Vagina (tissue), 2 donors: ENCODE data around the gene TMSB10. TPM values are rescaled to one million over a fixed set of nuclear protein-coding genes. Genes with fewer than 3 reads are reported as not detected.
"Not testable (repeated sequence)": the region's sequence is repeated elsewhere in the genome, so short reads cannot be mapped to it uniquely, and the experiment has no call there.

Source experiments
- DNase-seq, 2 donors: peaks; one replicate each; pipeline ENCODE4 v3.0.0-alpha.2; 2017; ENCODE audit errors: extremely low spot score in 2 of 2
- H3K27ac ChIP-seq: fragments of 200-600 bp; sonication (generic); one replicate; pipeline ENCODE4 v1.5.1; 2019
- H3K27me3 ChIP-seq: fragments of 200-600 bp; sonication (generic); one replicate; pipeline ENCODE4 v1.5.1; 2019
- H3K36me3 ChIP-seq, 2 donors: fragments of 200-600 bp; sonication (generic); one replicate each; pipeline ENCODE4 v1.5.1; 2017 to 2019
- H3K4me1 ChIP-seq: fragments of 200-600 bp; sonication (generic); one replicate; pipeline ENCODE4 v1.5.1; 2019
- H3K4me3 ChIP-seq, 2 donors: fragments of 200-600 bp; sonication (generic); 1 replicate in 1 of 2; 2 replicates in 1 of 2; pipeline ENCODE4 v1.5.1; 2016 to 2019
- H3K9me3 ChIP-seq: fragments of 200-600 bp; sonication (generic); one replicate; pipeline ENCODE4 v1.5.1; 2019
- POLR2A ChIP-seq, 2 donors: fragments of 450-650 bp; IDR thresholded peaks; one replicate each; pipeline ENCODE4 v1.6.1; 2017; ENCODE audit warnings: antibody characterized with exemption in 2 of 2, mild to moderate bottlenecking in 2 of 2, moderate library complexity in 2 of 2
- POLR2AphosphoS5 ChIP-seq, 2 donors: sonication (generic); formaldehyde crosslinking; IDR thresholded peaks; one replicate each; pipeline ENCODE4 v1.9.0; 2017; ENCODE audit warnings: antibody characterized with exemption in 2 of 2, mild to moderate bottlenecking in 2 of 2, low read depth in 1 of 2; ENCODE audit not compliant: insufficient read depth in 1 of 2
- intact Hi-C: fragments of 100-400 bp; cut with DNase I; formaldehyde crosslinking; loops from one replicate; pipeline ENCODE4 v1.15.1; 2023
- total RNA-seq: library from RNA; depleted of rRNA; stranded (reverse); fragments of >200 nt; gene quantifications from one replicate; pipeline ENCODE4 v1.2.3, GENCODE V29; 2016
- TF ChIP-seq, protein P1 (sequence below), 3 experiments: fragments of 450-650 bp in 2 of 3; fragments of 200-600 bp in 1 of 3; sonication (generic) in 1 of 3; IDR thresholded peaks; one replicate each; pipeline ENCODE4 v1.5.1; 2017 to 2019; ENCODE audit warnings: antibody characterized with exemption in 3 of 3, mild to moderate bottlenecking in 2 of 3, moderate library complexity in 2 of 3

The TMSB10 gene
- total RNA-seq, 1 donor from 2014 or later = 2,211 TPM

- Histone ChIP-seq H3K27ac (no peak overlapping the region), H3K27me3 (no peaks in the 10 kb centered on the region), H3K9me3 (no peaks in the 10 kb centered on the region), H3K4me1 (no peaks in the 10 kb centered on the region), H3K36me3 (no peaks in the 10 kb centered on the region), H3K4me3 (no peak overlapping the region)
- DNase-seq = no peak
- no peak for TF ChIP-seq POLR2A (IDR thresholded peaks at IDR 0.05)
- TF ChIP-seq, protein P1, sequence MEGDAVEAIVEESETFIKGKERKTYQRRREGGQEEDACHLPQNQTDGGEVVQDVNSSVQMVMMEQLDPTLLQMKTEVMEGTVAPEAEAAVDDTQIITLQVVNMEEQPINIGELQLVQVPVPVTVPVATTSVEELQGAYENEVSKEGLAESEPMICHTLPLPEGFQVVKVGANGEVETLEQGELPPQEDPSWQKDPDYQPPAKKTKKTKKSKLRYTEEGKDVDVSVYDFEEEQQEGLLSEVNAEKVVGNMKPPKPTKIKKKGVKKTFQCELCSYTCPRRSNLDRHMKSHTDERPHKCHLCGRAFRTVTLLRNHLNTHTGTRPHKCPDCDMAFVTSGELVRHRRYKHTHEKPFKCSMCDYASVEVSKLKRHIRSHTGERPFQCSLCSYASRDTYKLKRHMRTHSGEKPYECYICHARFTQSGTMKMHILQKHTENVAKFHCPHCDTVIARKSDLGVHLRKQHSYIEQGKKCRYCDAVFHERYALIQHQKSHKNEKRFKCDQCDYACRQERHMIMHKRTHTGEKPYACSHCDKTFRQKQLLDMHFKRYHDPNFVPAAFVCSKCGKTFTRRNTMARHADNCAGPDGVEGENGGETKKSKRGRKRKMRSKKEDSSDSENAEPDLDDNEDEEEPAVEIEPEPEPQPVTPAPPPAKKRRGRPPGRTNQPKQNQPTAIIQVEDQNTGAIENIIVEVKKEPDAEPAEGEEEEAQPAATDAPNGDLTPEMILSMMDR (IDR thresholded peaks at IDR 0.05) = no peak
- no peak for TF ChIP-seq POLR2AphosphoS5 (IDR thresholded peaks at IDR 0.05; ENCODE audit: insufficient read depth in 1 of 2, low read depth in 1 of 2)
- intact Hi-C loops = no loop called here
These were observed 35.1 kb upstream of the TMSB10 start for GRCh38 chr2:84870306-84870705.

- H3K27me3 ChIP-seq, H3K4me3 ChIP-seq, H3K4me1 ChIP-seq, H3K27ac ChIP-seq, H3K36me3 ChIP-seq, intact Hi-C loops, DNase-seq, H3K9me3 ChIP-seq: not testable (repeated sequence)
These were observed 32.8 kb upstream of the TMSB10 start for GRCh38 chr2:84872691-84873090.

- Histone ChIP-seq H3K9me3 (no peaks in the 10 kb centered on the region), H3K4me1 (no peaks in the 10 kb centered on the region), H3K27me3 (no peaks in the 10 kb centered on the region), H3K27ac (no peak overlapping the region), H3K36me3 (no peaks in the 10 kb centered on the region), H3K4me3 (no peak overlapping the region)
- no peak for DNase-seq
- intact Hi-C loops = no loop called here
- TF ChIP-seq POLR2AphosphoS5 (IDR thresholded peaks at IDR 0.05; ENCODE audit: insufficient read depth in 1 of 2, low read depth in 1 of 2) (no peak), POLR2A (IDR thresholded peaks at IDR 0.05) (no peak)
- TF ChIP-seq, protein P1 (IDR thresholded peaks at IDR 0.05) = no peak
These were observed 32.1 kb upstream of the TMSB10 start for GRCh38 chr2:84873350-84873749.

DNA sequence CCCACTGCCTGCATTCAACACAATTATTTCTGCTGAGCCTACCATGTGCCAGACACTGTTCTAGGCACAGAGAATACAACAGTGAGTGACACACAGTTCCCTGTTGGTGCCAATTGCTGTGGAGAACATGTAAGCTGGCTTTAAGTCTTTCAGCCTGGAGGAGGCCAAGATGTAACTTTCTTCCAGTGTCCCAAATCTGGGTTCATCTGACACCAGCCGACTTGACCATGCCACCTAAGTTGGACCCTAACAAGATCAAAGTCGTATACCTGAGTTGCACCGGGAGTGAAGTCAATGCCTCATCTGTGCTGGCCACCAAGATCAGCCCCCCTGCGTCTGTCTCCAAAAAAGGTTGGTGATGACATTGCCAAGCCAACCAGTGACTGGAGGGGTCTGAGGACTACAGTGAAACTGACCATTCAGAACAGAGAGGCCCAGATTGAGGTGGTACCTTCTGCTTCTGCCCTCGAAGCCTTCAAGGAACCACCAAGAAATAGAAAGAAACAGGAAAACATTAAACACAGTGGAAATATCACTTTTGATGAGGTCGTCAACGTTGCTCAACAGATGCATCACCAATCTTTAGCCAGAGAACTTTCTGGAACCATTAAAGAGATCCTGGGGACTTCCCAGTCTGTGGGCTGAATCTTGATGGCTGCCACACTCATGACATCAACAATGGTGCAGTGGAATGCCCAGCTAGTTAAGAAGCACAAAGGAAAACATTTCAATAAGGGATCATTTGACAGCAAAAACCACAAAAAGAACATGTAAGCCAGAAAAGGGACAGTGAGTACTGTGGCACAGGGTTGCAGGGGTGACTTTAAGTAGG, 30.9 kb upstream of the TMSB10 start:
- no peaks in the 10 kb centered on the region for H3K27me3 ChIP-seq
- TF ChIP-seq POLR2A (IDR thresholded peaks at IDR 0.05) = no peak
- no peak for TF ChIP-seq POLR2AphosphoS5 (IDR thresholded peaks at IDR 0.05; ENCODE audit: insufficient read depth in 1 of 2, low read depth in 1 of 2)
- TF ChIP-seq, protein P1 (IDR thresholded peaks at IDR 0.05) = no peak
- intact Hi-C loops = no loop called here

DNA sequence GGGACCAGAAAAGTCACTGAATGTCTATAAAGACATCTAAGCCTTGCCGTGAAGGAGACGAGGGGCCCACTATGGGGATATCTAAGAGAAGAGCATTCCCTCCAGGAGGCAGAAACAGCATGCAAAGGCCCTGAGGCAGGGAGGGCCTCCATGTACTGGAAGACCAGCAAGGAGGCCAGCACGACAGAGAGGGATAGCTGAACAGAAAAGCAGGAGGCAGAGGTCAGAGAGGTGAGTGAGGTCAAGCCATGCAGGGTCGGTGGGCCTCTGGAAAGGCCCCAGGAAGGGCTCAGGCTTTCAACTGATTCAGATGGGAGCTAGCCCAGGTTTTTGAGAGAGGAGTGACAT, 30.3 kb upstream of the TMSB10 start:
- intact Hi-C loops = no loop called here
- H3K4me3 ChIP-seq = no peak overlapping the region
- no peaks in the 10 kb centered on the region for H3K36me3 ChIP-seq
- TF ChIP-seq POLR2A (IDR thresholded peaks at IDR 0.05) (no peak), POLR2AphosphoS5 (IDR thresholded peaks at IDR 0.05; ENCODE audit: insufficient read depth in 1 of 2, low read depth in 1 of 2) (no peak)
- TF ChIP-seq, protein P1 (IDR thresholded peaks at IDR 0.05) = no peak
- peaks cover 9% of the 10 kb centered on the region for H3K4me1 ChIP-seq
- no peaks in the 10 kb centered on the region for H3K9me3 ChIP-seq
- H3K27me3 ChIP-seq = no peaks in the 10 kb centered on the region
- DNase-seq = no peak
- H3K27ac ChIP-seq = no peak overlapping the region

More for the DNA sequence above, 30.9 kb upstream of the TMSB10 start:
- no peak for DNase-seq
- H3K36me3 ChIP-seq = no peaks in the 10 kb centered on the region
- H3K9me3 ChIP-seq = no peaks in the 10 kb centered on the region
- no peak overlapping the region for H3K4me3 ChIP-seq
- peaks cover 3% of the 10 kb centered on the region for H3K4me1 ChIP-seq
- H3K27ac ChIP-seq = no peak overlapping the region

DNA sequence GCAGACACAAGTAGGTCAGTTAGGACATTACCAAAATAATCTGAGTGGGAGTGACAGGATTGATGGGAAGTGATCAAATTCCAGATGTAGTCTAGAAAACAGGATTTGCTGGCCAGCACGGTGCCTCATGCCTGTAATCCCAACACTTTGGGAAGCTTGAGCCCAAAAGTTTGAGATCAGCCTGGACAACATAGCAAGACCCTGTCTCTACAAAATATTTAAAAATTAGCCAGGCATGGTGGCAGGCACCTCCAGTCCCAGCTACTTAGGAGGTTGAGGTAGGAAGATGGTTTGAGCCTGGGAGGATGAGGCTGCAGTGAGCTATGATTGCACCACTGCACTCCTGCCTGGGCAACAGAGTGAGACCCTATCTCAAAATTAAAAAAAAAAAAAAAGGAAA, 29.8 kb upstream of the TMSB10 start:
- intact Hi-C loops, DNase-seq: not testable (repeated sequence)

More for the DNA sequence above, 29.8 kb upstream of the TMSB10 start:
- H3K27ac ChIP-seq, H3K4me3 ChIP-seq, H3K9me3 ChIP-seq, H3K27me3 ChIP-seq, H3K36me3 ChIP-seq: not testable (repeated sequence)
- peaks cover 13% of the 10 kb centered on the region for H3K4me1 ChIP-seq
